Measurements from ENCODE around the gene CCDC158. TPM values are rescaled to one million over a fixed set of nuclear protein-coding genes. Genes with fewer than 3 reads are reported as not detected.

CCDC158 gene
- polyA plus RNA-seq, 1 of the 3 experiments (the other 2 are of a cell fraction), result not detected

DNA sequence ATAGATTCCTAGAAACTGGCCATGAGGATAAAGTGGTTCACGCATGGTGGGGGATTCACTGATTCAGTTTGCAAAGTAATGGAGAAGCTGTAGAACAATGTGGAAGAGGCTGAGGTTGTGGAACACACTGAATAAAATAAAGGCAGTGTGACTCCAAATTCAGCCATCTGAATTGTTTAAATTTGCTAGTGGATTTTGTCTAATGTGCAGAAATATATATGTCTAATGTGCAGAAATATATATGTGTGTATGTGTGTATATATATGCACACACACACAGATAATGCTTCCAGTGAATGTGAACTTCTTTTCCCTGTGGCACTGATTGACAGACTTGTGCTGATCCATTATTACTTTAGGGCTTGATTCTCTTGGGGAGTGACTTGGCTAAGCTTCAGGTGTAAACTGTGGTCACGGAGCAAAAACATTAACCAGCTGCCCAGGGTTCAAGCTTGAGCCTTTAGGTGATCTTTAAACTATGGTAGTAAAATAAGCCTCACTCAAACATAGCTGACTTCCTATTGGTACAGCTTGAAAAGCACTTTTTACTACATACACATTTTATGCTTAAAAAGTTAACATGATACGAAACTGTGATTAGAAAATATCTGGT is 110.9 kb downstream of the CCDC158 start:
- H3K36me3 ChIP-seq (replicated peaks in 1 of 2; ENCODE audit: control insufficient read depth in 1 of 2, insufficient read depth in 2 of 2, low read length in 1 of 2), result peaks cover 10 to 16% of the 10 kb centered on the region in 2 experiments
- no peak for TF ChIP-seq GATA2 (CRISPR knock-in tag; IDR thresholded peaks at IDR 0.05)
- H2AFZ ChIP-seq (ENCODE audit: low read depth), result no peak overlapping the region
- H4K20me1 ChIP-seq (ENCODE audit: insufficient read depth), result no peaks in the 10 kb centered on the region
- H3K4me3 ChIP-seq (ENCODE audit: low read depth in 2 of 2, low read length in 1 of 2), result no peak overlapping the region
- ChIA-PET POLR2A (no interaction called here), CTCF (interaction anchor here (5.4 kb wide), 1 partner anchor 67 kb away, joined by 45 read pairs; no protein-coding TSS in a partner anchor)
- H3F3A ChIP-seq (replicated peaks; ENCODE audit: insufficient read depth), result peaks cover 9% of the 10 kb centered on the region
- H3K79me2 ChIP-seq (ENCODE audit: insufficient read depth), result peaks cover 29% of the 10 kb centered on the region; the same call in 1 of the 2 replicates
- no peak overlapping the region for H3K4me2 ChIP-seq
- peak overlapping the region in 1 of 2 experiments; percentile 58; a peak in 1 of 4 replicates for H3K27ac ChIP-seq (ENCODE audit: low read depth in 2 of 2, low read length in 1 of 2)
- no peak for DNase-seq
- 97% methylated on average over 3 of the region's 3 CpGs for WGBS (ENCODE audit: low lambda C conversion rate)
- H3K9me3 ChIP-seq, result no peaks in the 10 kb centered on the region
- H3K4me1 ChIP-seq (ENCODE audit: control insufficient read depth in 1 of 2, insufficient read depth in 2 of 2, low read depth in 1 of 2, low read length in 1 of 2), result peaks cover 0 to 36% of the 10 kb centered on the region in 2 experiments; a peak in 2 of 4 replicates
- H3K27me3 ChIP-seq (ENCODE audit: insufficient read depth), result no peaks in the 10 kb centered on the region
- H3K9ac ChIP-seq, result no peak overlapping the region
- H3K9me2 ChIP-seq, result no peaks in the 10 kb centered on the region

DNA sequence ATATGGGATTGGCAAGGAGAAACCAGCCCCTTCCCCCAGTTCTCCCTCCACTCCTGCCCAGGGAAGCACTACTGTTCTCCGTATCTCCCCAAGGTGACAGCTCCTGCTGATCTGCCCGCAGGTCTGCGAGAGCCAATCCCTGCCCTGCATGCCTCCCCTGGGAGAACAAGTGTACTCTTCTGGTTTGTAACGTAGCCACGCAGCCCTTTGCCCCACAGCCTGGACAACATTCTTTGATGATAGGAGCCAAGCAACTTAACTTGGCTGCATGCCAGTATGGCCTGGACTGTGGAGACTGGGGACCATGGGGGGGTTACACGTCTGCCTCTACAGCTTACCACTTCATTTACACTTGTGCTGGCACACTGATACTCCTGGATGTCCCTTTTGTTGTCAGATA is 112.4 kb downstream of the CCDC158 start:
- Histone ChIP-seq H3K4me1 (ENCODE audit: control insufficient read depth in 1 of 2, insufficient read depth in 2 of 2, low read depth in 1 of 2, low read length in 1 of 2) (peaks cover 0 to 38% of the 10 kb centered on the region in 2 experiments; a peak in 2 of 4 replicates), H3K79me2 (ENCODE audit: insufficient read depth) (peaks cover 30% of the 10 kb centered on the region; the same call in 1 of the 2 replicates), H3K27ac (ENCODE audit: low read depth in 2 of 2, low read length in 1 of 2) (no peak overlapping the region; a peak in 1 of 4 replicates), H3K4me2 (peak overlapping the region; percentile 94; the same call in 1 of the 2 replicates), H3K9me3 (no peaks in the 10 kb centered on the region), H3K9ac (no peak overlapping the region), H2AFZ (ENCODE audit: low read depth) (no peak overlapping the region), H3K4me3 (ENCODE audit: low read depth in 2 of 2, low read length in 1 of 2) (no peak overlapping the region), H3K9me2 (no peaks in the 10 kb centered on the region), H3K36me3 (replicated peaks in 1 of 2; ENCODE audit: control insufficient read depth in 1 of 2, insufficient read depth in 2 of 2, low read length in 1 of 2) (peaks cover 10 to 16% of the 10 kb centered on the region in 2 experiments), H4K20me1 (ENCODE audit: insufficient read depth) (no peaks in the 10 kb centered on the region), H3K27me3 (ENCODE audit: insufficient read depth) (no peaks in the 10 kb centered on the region), H3F3A (replicated peaks; ENCODE audit: insufficient read depth) (peaks cover 9% of the 10 kb centered on the region)
- 86% methylated on average over 6 of the region's 6 CpGs for WGBS (ENCODE audit: low lambda C conversion rate)
- TF ChIP-seq RAD21 (IDR thresholded peaks at IDR 0.05; ENCODE audit: low read length) (no peak), FOSL2 (IDR thresholded peaks at IDR 0.05; ENCODE audit: borderline replicate concordance, low read depth) (no peak), NFIC (IDR thresholded peaks at IDR 0.05; ENCODE audit: borderline replicate concordance) (peak; percentile 57; the same call in 1 of the 2 replicates)
- ChIA-PET CTCF (interaction anchor here (1.1 to 5.4 kb wide), 5 partner anchors 12 to 129 kb away, joined by 3 to 55 read pairs (median 7); no protein-coding TSS in a partner anchor), POLR2A (interaction anchor here (1.6 kb wide), 1 partner anchor 95 kb away, joined by 8 read pairs; the partner anchor contains the start of gene SCARB2)
- DNase-seq, result peak; percentile 28

DNA sequence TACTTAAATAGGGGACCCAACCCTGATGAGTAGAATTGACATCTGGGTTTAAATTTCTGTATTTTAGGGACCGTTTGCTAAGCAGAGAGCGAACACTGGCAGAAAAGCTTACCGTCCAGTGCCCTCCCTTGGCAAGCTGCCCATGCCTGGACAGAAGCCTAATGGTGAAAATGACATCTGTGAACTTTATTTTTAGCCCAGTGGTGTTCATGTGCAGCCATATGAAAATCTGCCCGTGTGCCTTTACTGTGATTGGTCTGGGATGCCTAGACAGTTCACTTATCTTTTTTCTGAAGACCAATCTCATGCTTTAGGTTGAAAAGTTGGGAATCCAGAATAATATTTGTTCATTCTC is 113.3 kb downstream of the CCDC158 start:
- Histone ChIP-seq H3K27ac (ENCODE audit: low read depth in 2 of 2, low read length in 1 of 2) (peak overlapping the region in 1 of 2 experiments; percentile 92; a peak in 2 of 4 replicates), H3K4me2 (peak overlapping the region; percentile 94), H3K9ac (peak overlapping the region; percentile 85), H3K9me2 (no peaks in the 10 kb centered on the region), H3K36me3 (replicated peaks in 1 of 2; ENCODE audit: control insufficient read depth in 1 of 2, insufficient read depth in 2 of 2, low read length in 1 of 2) (peaks cover 10 to 16% of the 10 kb centered on the region in 2 experiments), H3K4me1 (ENCODE audit: control insufficient read depth in 1 of 2, insufficient read depth in 2 of 2, low read depth in 1 of 2, low read length in 1 of 2) (peaks cover 0 to 38% of the 10 kb centered on the region in 2 experiments; a peak in 2 of 4 replicates), H3K27me3 (ENCODE audit: insufficient read depth) (no peaks in the 10 kb centered on the region), H3F3A (replicated peaks; ENCODE audit: insufficient read depth) (peaks cover 9% of the 10 kb centered on the region), H2AFZ (ENCODE audit: low read depth) (peak overlapping the region; percentile 93; the same call in 1 of the 2 replicates), H3K4me3 (ENCODE audit: low read depth in 2 of 2, low read length in 1 of 2) (peak overlapping the region; percentile 92), H3K9me3 (no peaks in the 10 kb centered on the region), H4K20me1 (ENCODE audit: insufficient read depth) (no peaks in the 10 kb centered on the region), H3K79me2 (ENCODE audit: insufficient read depth) (peaks cover 30% of the 10 kb centered on the region; the same call in 1 of the 2 replicates)
- ChIA-PET POLR2A (interaction anchor here (1.2 to 1.6 kb wide), 3 partner anchors 56 to 109 kb away, joined by 6 to 8 read pairs (median 8); partner anchors contain the start of genes FAM47E and SCARB2), CTCF (interaction anchor here (0.9 to 5.4 kb wide), 18 partner anchors 11 to 128 kb away, joined by 3 to 55 read pairs (median 6); partner anchors contain the start of genes CCDC158 and FAM47E)
- 13% methylated on average over 4 of the region's 4 CpGs for WGBS (ENCODE audit: low lambda C conversion rate)
- DNase-seq, result peak; percentile 68
- TF ChIP-seq, protein P1, sequence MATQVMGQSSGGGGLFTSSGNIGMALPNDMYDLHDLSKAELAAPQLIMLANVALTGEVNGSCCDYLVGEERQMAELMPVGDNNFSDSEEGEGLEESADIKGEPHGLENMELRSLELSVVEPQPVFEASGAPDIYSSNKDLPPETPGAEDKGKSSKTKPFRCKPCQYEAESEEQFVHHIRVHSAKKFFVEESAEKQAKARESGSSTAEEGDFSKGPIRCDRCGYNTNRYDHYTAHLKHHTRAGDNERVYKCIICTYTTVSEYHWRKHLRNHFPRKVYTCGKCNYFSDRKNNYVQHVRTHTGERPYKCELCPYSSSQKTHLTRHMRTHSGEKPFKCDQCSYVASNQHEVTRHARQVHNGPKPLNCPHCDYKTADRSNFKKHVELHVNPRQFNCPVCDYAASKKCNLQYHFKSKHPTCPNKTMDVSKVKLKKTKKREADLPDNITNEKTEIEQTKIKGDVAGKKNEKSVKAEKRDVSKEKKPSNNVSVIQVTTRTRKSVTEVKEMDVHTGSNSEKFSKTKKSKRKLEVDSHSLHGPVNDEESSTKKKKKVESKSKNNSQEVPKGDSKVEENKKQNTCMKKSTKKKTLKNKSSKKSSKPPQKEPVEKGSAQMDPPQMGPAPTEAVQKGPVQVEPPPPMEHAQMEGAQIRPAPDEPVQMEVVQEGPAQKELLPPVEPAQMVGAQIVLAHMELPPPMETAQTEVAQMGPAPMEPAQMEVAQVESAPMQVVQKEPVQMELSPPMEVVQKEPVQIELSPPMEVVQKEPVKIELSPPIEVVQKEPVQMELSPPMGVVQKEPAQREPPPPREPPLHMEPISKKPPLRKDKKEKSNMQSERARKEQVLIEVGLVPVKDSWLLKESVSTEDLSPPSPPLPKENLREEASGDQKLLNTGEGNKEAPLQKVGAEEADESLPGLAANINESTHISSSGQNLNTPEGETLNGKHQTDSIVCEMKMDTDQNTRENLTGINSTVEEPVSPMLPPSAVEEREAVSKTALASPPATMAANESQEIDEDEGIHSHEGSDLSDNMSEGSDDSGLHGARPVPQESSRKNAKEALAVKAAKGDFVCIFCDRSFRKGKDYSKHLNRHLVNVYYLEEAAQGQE (IDR thresholded peaks at IDR 0.05; ENCODE audit: low read depth, low read length), result no peak
- TF ChIP-seq EP300 (IDR thresholded peaks at IDR 0.05; ENCODE audit: borderline replicate concordance in 1 of 2, low read depth in 1 of 2, low read length in 1 of 2) (peak in 1 of 2 experiments; percentile 51; a peak in 1 of 4 replicates), GABPA (IDR thresholded peaks at IDR 0.05; ENCODE audit: low read depth) (no peak), TCF12 (IDR thresholded peaks at IDR 0.05) (no peak), CHD2 (IDR thresholded peaks at IDR 0.05; ENCODE audit: low read length, partially characterized antibody) (peak; percentile 32), MXI1 (IDR thresholded peaks at IDR 0.05; ENCODE audit: low read depth, low read length) (0 out of 2 replicates have a peak, but pooled peaks have one; percentile 44), RCOR1 (IDR thresholded peaks at IDR 0.05; ENCODE audit: low read length) (0 out of 2 replicates have a peak, but pooled peaks have one; percentile 54)
